Measurements from ENCODE around the gene ABL2. TPM values are rescaled to one million over a fixed set of nuclear protein-coding genes. Genes with fewer than 3 reads are reported as not detected.
"Not testable (repeated sequence)": the region's sequence is repeated elsewhere in the genome, so short reads cannot be mapped to it uniquely, and the experiment has no call there.

Gene ABL2
- total RNA-seq: 138 and 158 TPM in 2 replicates

- no peak for DNase-seq (ENCODE audit: low read depth, low spot score)
Measured at GRCh38 chr1:179229214-179230140, at the start of gene ABL2. Gene ABL2 (minus strand): TSS chr1:179229677. CDS start chr1:179229397, 280 bp downstream.

GRCh38 chr1:179278920-179279319, 49.4 kb upstream of the ABL2 start:
- no peak for DNase-seq (ENCODE audit: low read depth, low spot score)

DNA sequence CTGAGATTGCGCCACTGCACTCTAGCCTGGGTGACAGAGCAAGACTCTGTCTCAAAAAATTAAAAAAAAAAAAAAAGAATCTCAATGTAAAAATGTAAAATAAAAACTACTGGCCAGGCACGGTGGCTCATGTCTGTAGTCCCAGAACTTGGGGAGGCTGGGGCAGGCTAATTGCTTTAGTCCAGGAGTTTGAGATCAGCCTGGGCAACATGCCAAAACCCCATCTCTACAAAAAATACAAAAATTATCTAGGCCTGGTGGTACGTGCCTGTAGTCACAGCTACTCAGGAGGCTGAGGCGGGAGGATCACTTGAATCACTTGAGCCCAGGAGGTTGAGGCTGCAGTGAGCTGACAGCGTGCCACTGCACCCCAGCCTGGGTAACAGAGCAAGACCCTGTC, 44.9 kb upstream of the ABL2 start:
- DNase-seq (ENCODE audit: low read depth, low spot score): not testable (repeated sequence)

- DNase-seq (ENCODE audit: low read depth, low spot score): no peak
Measured at GRCh38 chr1:179269071-179269470, 39.6 kb upstream of the ABL2 start.

GRCh38 chr1:179264507-179264906, 35.0 kb upstream of the ABL2 start:
- DNase-seq (ENCODE audit: low read depth, low spot score): no peak

DNA sequence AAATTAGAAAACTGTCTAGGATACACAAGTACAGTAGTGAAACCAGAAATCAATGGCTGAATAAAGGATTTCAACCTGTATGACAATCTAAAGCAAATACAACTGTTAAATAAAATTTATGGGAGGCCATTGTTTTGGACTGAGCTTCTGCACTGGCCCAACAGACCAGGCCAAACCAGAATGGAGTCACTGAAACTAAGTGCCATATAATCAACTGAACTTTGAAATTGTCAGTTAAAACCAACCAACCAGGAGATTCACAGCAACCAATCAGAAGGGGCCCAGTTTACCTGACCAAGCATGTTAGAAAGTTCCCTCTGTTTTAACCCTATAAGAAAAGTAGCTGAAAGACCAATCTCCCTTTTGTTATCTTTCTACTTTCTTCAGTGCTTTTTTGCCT, 33.6 kb upstream of the ABL2 start:
- DNase-seq (ENCODE audit: low read depth, low spot score): no peak

DNA sequence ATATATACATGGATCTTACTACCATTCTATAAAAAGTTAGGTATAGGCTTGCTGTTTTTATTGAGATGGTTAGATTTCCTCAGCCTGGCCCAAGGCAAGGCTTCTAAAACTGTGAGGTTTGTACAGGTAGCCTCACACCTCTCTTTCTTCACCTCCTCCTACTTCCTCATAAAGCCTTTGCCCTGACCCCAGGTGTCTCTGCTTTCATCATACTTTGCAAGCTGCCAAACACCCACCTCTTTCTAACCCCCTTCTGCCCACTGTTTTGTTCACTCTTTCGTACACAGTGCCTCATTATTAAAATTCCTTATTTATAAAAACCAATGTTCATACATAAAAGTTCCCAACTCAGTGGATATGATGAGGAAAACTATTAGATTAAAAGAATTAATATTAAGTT, 32.7 kb upstream of the ABL2 start:
- DNase-seq (ENCODE audit: low read depth, low spot score): no peak

DNA sequence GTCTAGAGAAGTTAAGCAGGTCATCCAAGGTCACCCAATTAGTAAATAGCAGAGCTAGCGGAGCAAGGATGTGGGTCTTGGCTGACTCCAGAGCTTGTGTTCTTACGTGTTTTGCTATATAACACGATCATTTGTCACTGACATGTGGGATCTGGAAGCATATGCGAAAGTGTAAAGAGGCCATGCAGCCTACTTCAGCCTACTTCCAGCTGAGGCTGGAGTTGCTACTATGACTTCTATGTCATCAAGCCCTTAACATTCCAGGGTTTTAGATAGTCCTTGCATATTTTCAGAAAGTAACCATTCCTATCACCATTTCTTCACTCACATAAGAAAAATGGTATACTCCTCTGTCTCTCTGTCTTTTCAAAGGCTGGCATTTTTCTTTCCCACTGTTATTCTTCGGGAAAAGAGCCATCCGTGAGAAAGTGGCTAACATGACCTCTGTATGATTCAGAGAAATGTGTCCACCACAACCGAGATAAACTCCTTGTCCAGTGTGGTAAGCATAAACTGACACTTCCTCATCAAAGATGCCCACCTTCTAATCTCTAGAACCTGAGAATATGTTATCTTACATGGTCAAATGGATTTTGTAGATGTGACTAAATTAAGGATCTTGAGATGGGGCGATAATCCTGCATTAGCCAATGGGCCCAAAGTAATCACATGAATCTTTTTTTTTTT, 24.0 kb upstream of the ABL2 start:
- no peak for DNase-seq (ENCODE audit: low read depth, low spot score)

DNA sequence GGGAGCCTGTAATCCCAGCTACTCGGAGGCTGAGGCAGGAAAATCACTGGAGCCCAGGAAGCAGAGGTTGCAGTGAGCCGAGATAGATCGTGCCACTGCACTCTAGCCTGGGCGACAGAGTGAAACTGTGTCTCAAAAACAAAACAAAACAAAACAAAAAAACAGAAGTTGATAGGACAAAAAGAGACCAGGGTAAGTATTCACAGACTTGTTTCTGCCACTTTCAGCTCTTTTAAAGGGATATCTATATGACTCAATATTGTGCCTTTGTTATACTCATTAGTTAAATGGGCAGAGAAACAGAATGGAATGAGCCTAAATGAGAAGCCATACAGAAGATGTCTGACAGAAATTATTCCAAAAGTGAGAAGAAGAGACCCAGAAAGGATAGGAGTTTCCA, 23.1 kb upstream of the ABL2 start:
- no peak for DNase-seq (ENCODE audit: low read depth, low spot score)

- DNase-seq (ENCODE audit: low read depth, low spot score): no peak
Measured at GRCh38 chr1:179251675-179252074, 22.2 kb upstream of the ABL2 start.

DNA sequence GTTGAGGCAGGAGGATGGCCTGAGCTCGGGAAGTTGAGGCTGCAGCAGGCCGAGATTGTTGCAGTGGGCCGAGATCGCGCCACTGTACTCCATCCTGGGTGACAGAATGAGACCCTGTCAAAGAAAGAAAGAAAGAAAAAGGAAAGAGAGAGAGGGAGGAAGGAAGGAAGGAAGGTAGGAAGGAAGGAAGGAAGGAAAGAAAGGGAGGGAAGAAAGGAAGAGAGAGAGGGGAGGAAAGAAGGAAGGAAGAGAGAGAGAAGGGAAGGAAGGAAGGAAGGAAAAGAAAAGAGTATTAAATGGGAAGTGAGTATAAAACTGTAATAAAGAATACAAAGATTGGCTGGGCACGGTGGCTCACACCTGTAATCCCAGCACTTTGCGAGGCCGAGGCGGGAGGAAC, 18.4 kb upstream of the ABL2 start:
- no peak for DNase-seq (ENCODE audit: low read depth, low spot score)

DNA sequence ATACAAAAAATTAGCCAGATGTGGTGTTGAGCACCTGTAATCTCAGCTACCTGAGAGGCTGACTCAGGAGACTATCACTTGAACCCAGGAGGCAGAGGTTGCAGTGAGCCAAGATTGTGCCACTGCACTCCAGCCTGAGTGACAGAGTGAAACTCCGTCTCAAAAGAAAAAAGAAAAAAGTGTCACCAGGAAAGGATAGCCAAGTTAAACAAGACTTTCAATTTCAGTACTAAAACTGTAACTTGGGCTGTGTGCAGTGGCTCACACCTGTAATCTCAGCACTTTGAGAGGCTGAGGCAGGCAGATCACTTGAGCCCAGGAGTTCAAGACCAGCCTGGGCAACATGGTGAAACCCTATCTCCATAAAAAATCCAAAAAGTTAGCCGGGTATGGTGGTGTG, 15.9 kb upstream of the ABL2 start:
- not testable (repeated sequence) for DNase-seq (ENCODE audit: low read depth, low spot score)

DNA sequence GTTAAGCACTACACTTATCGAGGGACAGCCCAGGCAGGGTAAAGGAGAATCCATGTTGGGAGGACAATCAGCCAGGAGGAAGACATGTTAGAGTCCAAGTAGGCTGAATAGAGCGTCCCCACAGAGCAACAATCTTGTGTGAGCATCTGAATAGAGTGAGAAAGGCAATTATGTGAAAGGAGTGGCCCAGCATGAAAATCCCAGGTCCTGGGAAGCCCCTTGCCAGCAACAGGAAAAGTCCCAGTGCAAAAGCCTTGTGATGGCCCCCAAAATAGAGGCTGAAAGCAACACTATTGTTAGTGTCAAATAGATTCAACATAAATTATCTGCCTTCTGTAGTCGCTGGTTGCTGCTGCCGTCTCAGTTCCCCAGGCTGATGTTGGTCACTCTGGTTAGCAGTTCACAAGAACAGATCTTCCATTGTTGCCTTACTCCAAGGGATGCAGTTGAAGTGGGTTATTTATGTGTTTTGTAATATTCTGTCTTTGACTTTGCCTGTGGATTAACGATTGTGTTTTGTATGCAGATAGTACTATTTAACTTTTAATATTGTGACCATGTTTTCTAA, 12.1 kb upstream of the ABL2 start:
- DNase-seq (ENCODE audit: low read depth, low spot score): no peak

- DNase-seq (ENCODE audit: low read depth, low spot score): no peak
Measured at GRCh38 chr1:179237222-179237621, 7.7 kb upstream of the ABL2 start.

GRCh38 chr1:179234863-179235262, 5.4 kb upstream of the ABL2 start:
- no peak for DNase-seq (ENCODE audit: low read depth, low spot score)

GRCh38 chr1:179231923-179232322, 2.4 kb upstream of the ABL2 start:
- DNase-seq (ENCODE audit: low read depth, low spot score): no peak

DNA sequence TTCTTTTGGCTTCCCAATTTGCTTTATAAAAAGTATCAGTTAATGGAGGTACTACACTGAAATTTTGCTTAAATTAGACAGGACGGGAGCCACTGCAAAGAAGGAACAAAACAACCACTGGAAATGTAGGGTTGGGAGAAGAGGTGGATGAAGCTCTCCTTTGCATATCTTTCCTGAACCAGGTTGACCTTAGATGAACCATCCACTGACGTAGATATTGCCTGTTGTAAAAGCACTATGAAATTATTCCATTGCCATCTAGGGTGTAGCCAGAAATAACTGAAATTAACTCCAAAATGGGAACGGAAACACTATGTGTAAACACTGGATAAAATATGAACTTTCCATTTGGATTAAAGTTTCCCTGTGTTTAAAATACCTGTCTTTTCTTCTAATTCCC, 1.2 kb upstream of the ABL2 start:
- DNase-seq (ENCODE audit: low read depth, low spot score): no peak

GRCh38 chr1:179230251-179230650, 774 bp upstream of the ABL2 start:
- DNase-seq (ENCODE audit: low read depth, low spot score): no peak

DNA sequence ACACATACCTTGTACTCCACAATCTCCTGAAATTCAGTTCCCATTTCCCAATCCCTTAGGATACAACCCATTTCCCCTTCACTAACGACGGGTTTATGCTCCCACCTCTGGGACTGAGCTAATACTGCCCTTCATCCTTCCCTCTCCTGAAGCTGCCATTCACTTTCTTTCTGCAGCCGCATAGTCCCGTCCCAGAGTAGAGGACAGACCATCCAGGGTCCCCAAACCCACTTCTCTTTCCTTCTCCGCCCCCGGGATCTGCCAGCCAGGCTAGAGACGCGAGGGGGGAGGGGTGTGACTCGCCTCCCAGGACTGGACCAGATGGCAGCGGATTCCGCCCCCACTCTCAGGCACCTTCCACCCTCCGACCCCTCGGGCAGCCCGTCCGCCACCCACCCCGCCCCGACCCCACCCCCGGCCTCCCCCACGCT, 679 bp downstream of the ABL2 start:
- no peak for DNase-seq (ENCODE audit: low read depth, low spot score)

DNA sequence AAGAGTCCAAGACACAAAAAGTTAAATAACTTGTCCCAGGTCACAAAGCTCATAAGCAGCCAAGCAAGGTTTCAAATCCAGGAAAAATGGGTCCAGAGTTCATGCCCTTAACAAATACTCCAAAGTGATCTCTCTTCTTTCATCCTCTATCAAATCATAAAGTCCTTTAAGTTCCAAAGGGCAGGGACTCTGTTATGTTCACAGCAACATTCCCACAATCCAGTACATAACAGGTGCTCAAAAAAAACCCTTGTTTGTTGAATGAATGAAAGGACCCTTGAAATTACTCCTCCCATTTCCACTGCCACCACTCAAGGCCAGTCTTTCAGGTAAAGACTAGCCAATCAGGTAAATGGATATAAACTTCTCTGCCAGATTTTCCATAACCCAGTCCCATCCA, 2.7 kb downstream of the ABL2 start:
- DNase-seq (ENCODE audit: low read depth, low spot score): no peak

GRCh38 chr1:179224466-179224865, 5.0 kb downstream of the ABL2 start:
- DNase-seq (ENCODE audit: low read depth, low spot score): not testable (repeated sequence)

GRCh38 chr1:179221121-179221520, 8.4 kb downstream of the ABL2 start:
- not testable (repeated sequence) for DNase-seq (ENCODE audit: low read depth, low spot score)

All from pulmonary artery endothelial cell (primary cell).